Lower leg skin (tissue), 4 donors: ENCODE measurements around the gene C16orf89. TPM values are rescaled to one million over a fixed set of nuclear protein-coding genes. Genes with fewer than 3 reads are reported as not detected.

ENCODE experiments used
- DNase-seq, 2 donors: peaks; one replicate each; pipeline ENCODE4 v3.0.0-alpha.2; 2019; ENCODE audit warnings: low spot score in 2 of 2
- H3K4me3 ChIP-seq: fragments of 200-600 bp; sonication (generic); 2 replicates; pipeline ENCODE4 v1.5.1; 2017; ENCODE audit warnings: mild to moderate bottlenecking, low read depth; ENCODE audit not compliant: poor library complexity, severe bottlenecking
- CTCF ChIP-seq, 3 donors: fragments of 450-650 bp; IDR thresholded peaks; one replicate each; pipeline ENCODE4 v1.5.1; 2016; ENCODE audit warnings: antibody characterized with exemption in 3 of 3, mild to moderate bottlenecking in 3 of 3, moderate library complexity in 2 of 3
- POLR2A ChIP-seq, 2 donors: fragments of 450-650 bp; IDR thresholded peaks; one replicate each; pipeline ENCODE4 v1.6.1; 2016 to 2017; ENCODE audit warnings: antibody characterized with exemption in 2 of 2, mild to moderate bottlenecking in 1 of 2, moderate library complexity in 1 of 2
- WGBS, 2 donors: methylation state at CpG; one replicate each; pipeline ENCODE4 v1.1.5; 2018; 5-methylcytosine and 5-hydroxymethylcytosine counted together
- intact Hi-C: fragments of 100-400 bp; cut with DNase I; formaldehyde crosslinking; loops from one replicate; pipeline ENCODE4 v1.15.0; 2023; ENCODE audit warnings: low total_unique reads
- total RNA-seq, 4 donors: library from RNA; depleted of rRNA; stranded (reverse); fragments of >200 nt; gene quantifications; one replicate each; pipeline ENCODE4 v1.1.0, GENCODE V29; 2016

C16orf89 gene
- total RNA-seq, 4 donors from 2014 or later, result 0.12 TPM; not detected in 3

- intact Hi-C loops, result no loop called here
- TF ChIP-seq POLR2A (IDR thresholded peaks at IDR 0.05), result no peak
- TF ChIP-seq CTCF (IDR thresholded peaks at IDR 0.05), result no peak
- WGBS, 2 donors, result 89 to 91% methylated on average over 5 of the region's 5 CpGs
- H3K4me3 ChIP-seq, result no peak overlapping the region
- no peak for DNase-seq
These were observed 48.1 kb downstream of the C16orf89 start for GRCh38 chr16:5017678-5017969.

- WGBS, 2 donors, result 78 to 79% methylated on average over 6 of the region's 6 CpGs
- TF ChIP-seq CTCF (IDR thresholded peaks at IDR 0.05), result no peak
- TF ChIP-seq POLR2A (IDR thresholded peaks at IDR 0.05), result no peak
- intact Hi-C loops, result no loop called here
- no peak for DNase-seq
- H3K4me3 ChIP-seq, result no peak overlapping the region
These were observed 48.6 kb downstream of the C16orf89 start for GRCh38 chr16:5016967-5017677.

DNA sequence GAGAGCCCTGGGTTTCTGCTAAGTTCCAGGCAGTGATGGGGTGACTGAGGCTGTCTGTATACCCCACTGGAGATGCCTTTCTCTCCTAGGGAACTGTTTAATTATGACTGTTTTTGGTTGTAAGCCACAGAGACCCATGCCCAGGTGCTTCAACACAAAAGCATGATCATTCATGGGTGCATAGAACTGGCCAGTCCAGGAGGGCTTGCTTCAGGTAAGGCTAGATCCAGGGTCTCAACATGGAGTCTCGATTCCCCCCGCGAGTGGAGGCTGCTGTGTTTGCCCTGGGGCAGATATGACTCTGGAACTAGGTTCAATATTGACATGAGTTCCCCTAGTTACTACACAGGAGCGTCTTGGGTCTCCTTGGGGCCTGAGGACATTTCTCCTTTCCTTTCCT lies 49.9 kb downstream of the C16orf89 start:
- no peak for TF ChIP-seq POLR2A (IDR thresholded peaks at IDR 0.05)
- TF ChIP-seq CTCF (IDR thresholded peaks at IDR 0.05), result no peak
- 88 to 96% methylated on average over 4 of the region's 4 CpGs for WGBS, 2 donors
- DNase-seq, result no peak
- intact Hi-C loops, result no loop called here
- H3K4me3 ChIP-seq, result no peak overlapping the region

GRCh38 chr16:5015351-5015750 lies 50.4 kb downstream of the C16orf89 start:
- WGBS, 2 donors, result 65 to 78% methylated on average over 4 of the region's 4 CpGs
- intact Hi-C loops, result no loop called here
- no peak for TF ChIP-seq CTCF (IDR thresholded peaks at IDR 0.05)
- TF ChIP-seq POLR2A (IDR thresholded peaks at IDR 0.05), result no peak
- no peak overlapping the region for H3K4me3 ChIP-seq
- DNase-seq, result no peak

DNA sequence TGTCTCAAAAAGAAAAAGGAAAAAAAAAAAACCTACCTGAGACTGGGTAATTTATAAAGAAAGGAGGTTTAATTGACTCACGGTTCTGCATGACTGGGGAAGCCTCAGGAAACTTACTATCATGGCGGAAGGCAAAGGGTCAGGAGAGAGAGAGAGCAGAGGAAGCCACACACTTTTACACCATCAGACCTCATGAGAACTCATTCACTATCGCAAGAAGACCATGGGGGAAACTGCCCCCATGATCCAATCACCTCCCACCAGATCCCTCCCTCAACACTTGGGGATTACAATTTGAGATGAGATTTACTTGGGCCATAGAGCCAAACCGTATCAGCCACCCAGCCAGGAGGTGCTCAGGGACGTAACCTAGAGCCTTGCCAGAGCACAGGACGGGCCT lies 52.9 kb downstream of the C16orf89 start:
- intact Hi-C loops, result no loop called here
- WGBS, 2 donors, result 76 to 78% methylated on average over 6 of the region's 6 CpGs
- no peak for DNase-seq
- H3K4me3 ChIP-seq, result no peak overlapping the region
- TF ChIP-seq CTCF (IDR thresholded peaks at IDR 0.05) (no peak), POLR2A (IDR thresholded peaks at IDR 0.05) (no peak)

- H3K4me3 ChIP-seq, result no peak overlapping the region
- DNase-seq, result no peak
- WGBS, 2 donors, result 69 to 73% methylated on average over 4 of the region's 4 CpGs
- TF ChIP-seq CTCF (IDR thresholded peaks at IDR 0.05), result no peak
- TF ChIP-seq POLR2A (IDR thresholded peaks at IDR 0.05), result no peak
- intact Hi-C loops, result no loop called here
These were observed 54.1 kb downstream of the C16orf89 start for GRCh38 chr16:5011637-5012036.
